Fibroblast of lung (primary cell): ENCODE measurements around the gene SPRY2. TPM values are rescaled to one million over a fixed set of nuclear protein-coding genes. Genes with fewer than 3 reads are reported as not detected.
A peak's percentile ranks its signal among the peaks of the same experiment; 100 is the strongest.

Experiments used
- DNase-seq, 2 donors: peaks; one replicate each; pipeline versions ENCODE4 v3.0.0 to v3.0.0-alpha.2; 2010; ENCODE audit warnings: low read depth in 2 of 2
- H2AFZ ChIP-seq: 2 replicates; pipeline ENCODE4 v1.5.1; 2012; ENCODE audit warnings: low read length, control low read depth, inconsistent platforms
- H3K27ac ChIP-seq: 2 replicates; pipeline ENCODE4 v1.5.1; 2011; ENCODE audit warnings: low read length, control low read depth; ENCODE audit not compliant: insufficient read depth
- H3K27me3 ChIP-seq: 2 replicates; pipeline ENCODE4 v1.5.1; 2011; ENCODE audit warnings: mild to moderate bottlenecking, low read length; ENCODE audit not compliant: control insufficient read depth, insufficient read depth
- H3K36me3 ChIP-seq: 2 replicates; pipeline ENCODE4 v1.5.1; 2011; ENCODE audit warnings: low read length; ENCODE audit not compliant: control insufficient read depth, insufficient read depth
- H3K4me1 ChIP-seq: 2 replicates; pipeline ENCODE4 v1.5.1; 2011; ENCODE audit warnings: low read length; ENCODE audit not compliant: control insufficient read depth, insufficient read depth; ENCODE audit errors: extremely low read depth
- H3K4me2 ChIP-seq: 2 replicates; pipeline ENCODE4 v1.5.1; 2011; ENCODE audit warnings: low read length, control low read depth; ENCODE audit not compliant: insufficient read depth; ENCODE audit errors: extremely low read depth
- H3K4me3 ChIP-seq, 4 experiments: fragments of 200-600 bp in 1 of 4; sonication (generic) in 1 of 4; replicated peaks in 1 of 4; 2 replicates each; pipeline ENCODE4 v1.5.1; 2011 to 2016; ENCODE audit warnings: low read length in 4 of 4, low read depth in 3 of 4, mild to moderate bottlenecking in 3 of 4, control low read depth in 2 of 4, inconsistent platforms in 1 of 4, mixed read lengths in 1 of 4; ENCODE audit not compliant: insufficient read depth in 1 of 4; ENCODE audit errors: control extremely low read depth in 1 of 4
- H3K79me2 ChIP-seq: 2 replicates; pipeline ENCODE4 v1.5.1; 2012; ENCODE audit warnings: mild to moderate bottlenecking, low read length, inconsistent platforms; ENCODE audit not compliant: control insufficient read depth, insufficient read depth
- H3K9ac ChIP-seq: 2 replicates; pipeline ENCODE4 v1.5.1; 2011; ENCODE audit warnings: mild to moderate bottlenecking, low read length, control low read depth; ENCODE audit not compliant: insufficient read depth
- H3K9me3 ChIP-seq: 2 replicates; pipeline ENCODE4 v1.5.1; 2012; ENCODE audit warnings: low read depth, low read length; ENCODE audit not compliant: control insufficient read depth, insufficient read depth
- H4K20me1 ChIP-seq: 2 replicates; pipeline ENCODE4 v1.5.1; 2011; ENCODE audit warnings: low read length; ENCODE audit not compliant: control insufficient read depth, insufficient read depth; ENCODE audit errors: extremely low read depth
- EZH2 ChIP-seq: IDR thresholded peaks from 2 replicates; pipeline ENCODE4 v1.5.1; 2012; ENCODE audit warnings: low read length, control low read depth, mild to moderate bottlenecking; ENCODE audit errors: missing control alignments
- polyA plus RNA-seq, 2 donors: library from polyadenylated mRNA; depleted of rRNA in 1 of 2; stranded (reverse) in 1 of 2; unstranded in 1 of 2; fragments of >200 nt; gene quantifications; 2 replicates each; pipeline ENCODE4 v1.2.1, GENCODE V29; 2011 to 2012; ENCODE audit warnings: missing spikeins in 1 of 2
- total RNA-seq: library from RNA; depleted of rRNA; stranded (reverse); fragments of >200 nt; gene quantifications from 2 replicates; pipeline ENCODE4 v1.2.1, GENCODE V29; 2014
- TF ChIP-seq, protein P1 (sequence below), 2 donors: IDR thresholded peaks in 1 of 2; conservative IDR thresholded peaks in 1 of 2; 1 replicate in 1 of 2; 2 replicates in 1 of 2; pipeline ENCODE4 v1.5.1; 2011 to 2012; ENCODE audit warnings: low read length in 2 of 2, control low read depth in 1 of 2, inconsistent platforms in 1 of 2, low read depth in 1 of 2, mild to moderate bottlenecking in 1 of 2

The SPRY2 gene
- total and polyA plus RNA-seq, 2 donors (not counting 1 experiment from before 2014, with no cell fraction given): 13.0 to 16.2 TPM

DNA sequence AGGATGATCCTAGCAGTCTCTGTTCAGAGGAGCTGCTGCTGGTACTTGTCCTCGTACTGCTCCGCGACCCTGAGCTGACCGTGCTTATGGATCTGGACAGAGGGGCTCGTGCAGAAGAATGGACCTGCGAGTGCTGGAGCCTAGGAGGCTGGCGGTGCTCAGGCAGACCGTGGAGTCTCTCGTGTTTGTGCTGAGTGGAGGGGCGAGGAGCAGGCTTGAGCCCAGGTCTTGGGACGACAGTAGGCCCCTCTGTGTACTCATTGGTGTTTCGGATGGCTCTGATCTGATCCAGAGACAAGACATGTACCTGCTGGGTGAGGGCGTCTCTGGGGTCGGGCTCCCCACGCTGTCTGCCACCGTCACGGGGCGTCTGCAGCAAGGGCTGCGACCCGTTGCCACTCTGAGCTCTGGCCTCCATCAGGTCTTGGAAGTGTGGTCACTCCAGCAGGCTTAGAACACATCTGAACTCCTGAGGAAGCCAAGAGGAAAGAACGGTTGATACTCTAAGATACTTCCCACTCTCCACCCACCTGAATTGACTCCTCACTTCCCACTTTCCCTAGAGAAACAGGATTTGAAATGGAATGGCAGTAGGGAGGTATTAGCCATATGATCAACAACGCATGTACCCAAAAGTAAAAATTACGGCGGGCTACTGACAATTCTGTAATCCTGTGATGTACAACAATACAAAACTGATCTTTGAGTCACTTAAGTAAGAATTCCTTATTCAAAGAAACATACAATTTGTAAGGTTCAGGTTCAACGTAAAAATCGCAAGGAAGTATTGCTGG lies 3.4 kb downstream of the SPRY2 start:
- Histone ChIP-seq H3K79me2 (peaks cover 77% of the 10 kb centered on the region), H3K4me2 (peak overlapping the region; percentile 97), H4K20me1 (no peaks in the 10 kb centered on the region), H3K36me3 (peaks cover 9% of the 10 kb centered on the region), H3K9me3 (no peaks in the 10 kb centered on the region), H3K9ac (peak overlapping the region; percentile 41), H3K27me3 (no peaks in the 10 kb centered on the region), H3K4me1 (peaks cover 4% of the 10 kb centered on the region), H3K27ac (peak overlapping the region; percentile 85), H2AFZ (no peak overlapping the region), H3K4me3 (peak overlapping the region; percentile 91 to 98 (median 92))
- no peak for TF ChIP-seq EZH2
- TF ChIP-seq, protein P1, sequence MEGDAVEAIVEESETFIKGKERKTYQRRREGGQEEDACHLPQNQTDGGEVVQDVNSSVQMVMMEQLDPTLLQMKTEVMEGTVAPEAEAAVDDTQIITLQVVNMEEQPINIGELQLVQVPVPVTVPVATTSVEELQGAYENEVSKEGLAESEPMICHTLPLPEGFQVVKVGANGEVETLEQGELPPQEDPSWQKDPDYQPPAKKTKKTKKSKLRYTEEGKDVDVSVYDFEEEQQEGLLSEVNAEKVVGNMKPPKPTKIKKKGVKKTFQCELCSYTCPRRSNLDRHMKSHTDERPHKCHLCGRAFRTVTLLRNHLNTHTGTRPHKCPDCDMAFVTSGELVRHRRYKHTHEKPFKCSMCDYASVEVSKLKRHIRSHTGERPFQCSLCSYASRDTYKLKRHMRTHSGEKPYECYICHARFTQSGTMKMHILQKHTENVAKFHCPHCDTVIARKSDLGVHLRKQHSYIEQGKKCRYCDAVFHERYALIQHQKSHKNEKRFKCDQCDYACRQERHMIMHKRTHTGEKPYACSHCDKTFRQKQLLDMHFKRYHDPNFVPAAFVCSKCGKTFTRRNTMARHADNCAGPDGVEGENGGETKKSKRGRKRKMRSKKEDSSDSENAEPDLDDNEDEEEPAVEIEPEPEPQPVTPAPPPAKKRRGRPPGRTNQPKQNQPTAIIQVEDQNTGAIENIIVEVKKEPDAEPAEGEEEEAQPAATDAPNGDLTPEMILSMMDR (conservative IDR thresholded peaks at IDR 0.05 in 1 of 2, IDR thresholded peaks at IDR 0.05 in 1 of 2; ENCODE audit: low read depth in 1 of 2, low read length in 2 of 2): no peak
- peak; percentile 28 to 33 for DNase-seq

GRCh38 chr13:80336776-80337287 lies 4.1 kb downstream of the SPRY2 start:
- H3K36me3 ChIP-seq: peaks cover 9% of the 10 kb centered on the region
- H3K4me1 ChIP-seq: peaks cover 2% of the 10 kb centered on the region
- H3K4me3 ChIP-seq: peak overlapping the region; percentile 91 to 98 (median 92)
- H3K27ac ChIP-seq: peak overlapping the region; percentile 85
- H3K79me2 ChIP-seq: peaks cover 79% of the 10 kb centered on the region
- no peak for TF ChIP-seq EZH2
- TF ChIP-seq, protein P1 (conservative IDR thresholded peaks at IDR 0.05 in 1 of 2, IDR thresholded peaks at IDR 0.05 in 1 of 2; ENCODE audit: low read depth in 1 of 2, low read length in 2 of 2): no peak
- peak in 1 of 2 donors; percentile 26 for DNase-seq
- H2AFZ ChIP-seq: no peak overlapping the region
- no peaks in the 10 kb centered on the region for H3K9me3 ChIP-seq
- peak overlapping the region; percentile 97 for H3K4me2 ChIP-seq
- no peaks in the 10 kb centered on the region for H3K27me3 ChIP-seq
- peak overlapping the region; percentile 37 for H3K9ac ChIP-seq
- no peaks in the 10 kb centered on the region for H4K20me1 ChIP-seq

- peak overlapping the region; percentile 85 for H3K27ac ChIP-seq
- H3K4me3 ChIP-seq: peak overlapping the region; percentile 91 to 98 (median 92)
- peaks cover 2% of the 10 kb centered on the region for H3K4me1 ChIP-seq
Measured at GRCh38 chr13:80336370-80336769, 4.6 kb downstream of the SPRY2 start.

More at GRCh38 chr13:80336370-80336769, 4.6 kb downstream of the SPRY2 start:
- Histone ChIP-seq H2AFZ (no peak overlapping the region), H3K9ac (no peak overlapping the region), H3K9me3 (no peaks in the 10 kb centered on the region), H4K20me1 (no peaks in the 10 kb centered on the region), H3K27me3 (no peaks in the 10 kb centered on the region), H3K36me3 (peaks cover 9% of the 10 kb centered on the region), H3K79me2 (peaks cover 82% of the 10 kb centered on the region), H3K4me2 (peak overlapping the region; percentile 97)
- DNase-seq: peak; percentile 42 to 52
- no peak for TF ChIP-seq EZH2
- TF ChIP-seq, protein P1 (conservative IDR thresholded peaks at IDR 0.05 in 1 of 2, IDR thresholded peaks at IDR 0.05 in 1 of 2; ENCODE audit: low read depth in 1 of 2, low read length in 2 of 2): no peak
